ENCODE measurements around the gene RAB22A.

DNA sequence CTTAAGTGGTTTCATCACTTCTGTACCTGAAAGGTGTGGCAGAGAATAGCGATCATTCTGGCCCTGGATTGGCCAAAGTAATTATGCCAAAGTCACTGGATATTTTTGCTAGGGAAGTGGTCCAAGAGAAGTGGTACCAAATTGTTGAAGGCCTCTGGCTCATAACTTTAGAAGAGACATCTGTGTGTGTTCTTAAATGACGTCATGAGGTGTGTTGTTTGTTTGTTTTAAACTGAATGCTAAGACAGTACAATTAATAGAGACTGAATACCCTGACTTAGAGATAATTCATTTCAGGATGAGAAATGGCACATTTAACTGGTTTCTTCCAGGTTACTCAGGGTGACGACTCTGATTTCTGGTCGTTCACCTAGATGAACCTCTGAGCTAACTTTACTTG lies 82.8 kb downstream of the RAB22A start:
- TF ChIP-seq, protein P1, sequence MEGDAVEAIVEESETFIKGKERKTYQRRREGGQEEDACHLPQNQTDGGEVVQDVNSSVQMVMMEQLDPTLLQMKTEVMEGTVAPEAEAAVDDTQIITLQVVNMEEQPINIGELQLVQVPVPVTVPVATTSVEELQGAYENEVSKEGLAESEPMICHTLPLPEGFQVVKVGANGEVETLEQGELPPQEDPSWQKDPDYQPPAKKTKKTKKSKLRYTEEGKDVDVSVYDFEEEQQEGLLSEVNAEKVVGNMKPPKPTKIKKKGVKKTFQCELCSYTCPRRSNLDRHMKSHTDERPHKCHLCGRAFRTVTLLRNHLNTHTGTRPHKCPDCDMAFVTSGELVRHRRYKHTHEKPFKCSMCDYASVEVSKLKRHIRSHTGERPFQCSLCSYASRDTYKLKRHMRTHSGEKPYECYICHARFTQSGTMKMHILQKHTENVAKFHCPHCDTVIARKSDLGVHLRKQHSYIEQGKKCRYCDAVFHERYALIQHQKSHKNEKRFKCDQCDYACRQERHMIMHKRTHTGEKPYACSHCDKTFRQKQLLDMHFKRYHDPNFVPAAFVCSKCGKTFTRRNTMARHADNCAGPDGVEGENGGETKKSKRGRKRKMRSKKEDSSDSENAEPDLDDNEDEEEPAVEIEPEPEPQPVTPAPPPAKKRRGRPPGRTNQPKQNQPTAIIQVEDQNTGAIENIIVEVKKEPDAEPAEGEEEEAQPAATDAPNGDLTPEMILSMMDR (conservative IDR thresholded peaks at IDR 0.05 in 1 of 2, IDR thresholded peaks at IDR 0.05 in 1 of 2; ENCODE audit: extremely low read depth in 1 of 2, insufficient read depth in 1 of 2, low read depth in 1 of 2, low read length in 2 of 2), result no peak
- TF ChIP-seq EZH2 (IDR thresholded peaks at IDR 0.05; ENCODE audit: borderline replicate concordance, low read length), result no peak

All from mammary epithelial cell (primary cell).